ENCODE data around the gene C11orf21.

DNA sequence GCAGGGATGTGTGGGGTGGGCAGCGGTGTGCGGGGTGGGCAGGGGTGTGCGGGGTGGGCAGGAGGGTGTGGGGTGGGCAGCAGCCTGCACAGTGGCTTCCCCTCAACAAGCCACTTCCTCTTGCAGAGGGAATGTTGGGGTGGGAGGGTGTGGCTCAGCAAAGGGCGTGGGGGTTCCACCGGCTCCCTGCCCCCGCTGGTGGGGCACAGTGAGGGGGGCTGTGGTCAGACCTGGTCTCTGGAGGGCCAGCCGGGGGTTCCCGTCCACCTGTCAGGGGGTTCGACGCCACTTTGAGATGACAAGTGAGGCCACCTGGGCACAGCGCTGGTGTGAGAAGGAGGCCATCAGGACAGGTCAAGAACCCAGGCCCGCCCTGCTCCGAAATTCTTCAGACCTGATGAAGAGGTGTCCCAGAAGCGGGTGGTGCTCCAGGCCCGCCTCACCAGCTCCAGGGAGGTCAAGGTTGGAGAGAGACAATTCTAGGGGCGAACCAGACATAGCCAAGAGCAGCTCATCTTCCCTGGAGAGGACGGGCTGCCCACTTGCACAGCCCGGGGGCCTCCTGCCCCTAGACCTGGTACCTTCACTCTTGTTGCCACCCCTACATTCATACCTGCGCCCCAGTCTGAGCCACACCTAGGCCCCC, 1.3 kb downstream of the C11orf21 start:
- TF ChIP-seq, protein P1, sequence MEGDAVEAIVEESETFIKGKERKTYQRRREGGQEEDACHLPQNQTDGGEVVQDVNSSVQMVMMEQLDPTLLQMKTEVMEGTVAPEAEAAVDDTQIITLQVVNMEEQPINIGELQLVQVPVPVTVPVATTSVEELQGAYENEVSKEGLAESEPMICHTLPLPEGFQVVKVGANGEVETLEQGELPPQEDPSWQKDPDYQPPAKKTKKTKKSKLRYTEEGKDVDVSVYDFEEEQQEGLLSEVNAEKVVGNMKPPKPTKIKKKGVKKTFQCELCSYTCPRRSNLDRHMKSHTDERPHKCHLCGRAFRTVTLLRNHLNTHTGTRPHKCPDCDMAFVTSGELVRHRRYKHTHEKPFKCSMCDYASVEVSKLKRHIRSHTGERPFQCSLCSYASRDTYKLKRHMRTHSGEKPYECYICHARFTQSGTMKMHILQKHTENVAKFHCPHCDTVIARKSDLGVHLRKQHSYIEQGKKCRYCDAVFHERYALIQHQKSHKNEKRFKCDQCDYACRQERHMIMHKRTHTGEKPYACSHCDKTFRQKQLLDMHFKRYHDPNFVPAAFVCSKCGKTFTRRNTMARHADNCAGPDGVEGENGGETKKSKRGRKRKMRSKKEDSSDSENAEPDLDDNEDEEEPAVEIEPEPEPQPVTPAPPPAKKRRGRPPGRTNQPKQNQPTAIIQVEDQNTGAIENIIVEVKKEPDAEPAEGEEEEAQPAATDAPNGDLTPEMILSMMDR (IDR thresholded peaks at IDR 0.05): no peak
- TF ChIP-seq POLR2A (IDR thresholded peaks at IDR 0.05): no peak
